HCT116 (cell line): ENCODE measurements around the gene SLC37A3. TPM values are rescaled to one million over a fixed set of nuclear protein-coding genes. Genes with fewer than 3 reads are reported as not detected.

Experiments used
- ATAC-seq: fragments of 200-7000 bp; cut with Tn5 transposase; 2 replicates; pipeline ENCODE4 v1.9.1; 2020; ENCODE audit warnings: mild to moderate bottlenecking, moderate library complexity
- BruUV-seq: library from RNA; stranded (reverse); fragments of 400-500 nt; replicated peaks from 2 replicates; lab custom pipeline; 2021; lab: Mats Ljungman, UMichigan
- CTCF ChIA-PET: fragments of 300-600 bp; sonication (Branson Sonifier 250); formaldehyde crosslinking; loops from one replicate; lab custom pipeline; 2021; ENCODE audit warnings: antibody characterized with exemption; lab: Charles Lee
- POLR2A ChIA-PET: fragments of 300-600, 350-600 bp; sonication (Branson Sonifier 250); formaldehyde crosslinking; loops from one replicate; lab custom pipeline; 2021; ENCODE audit warnings: antibody characterized with exemption; lab: Charles Lee
- RAD21 ChIA-PET, 2 experiments: fragments of 300-600 bp; sonication (Branson Sonifier 250); formaldehyde crosslinking; loops; one replicate each; lab custom pipeline; 2023; ENCODE audit warnings: low total read pairs in 2 of 2; ENCODE audit not compliant: uncharacterized antibody in 2 of 2, unreplicated experiment in 2 of 2, low non-redundant PET in 1 of 2; lab: Charles Lee
- DNase-seq: peaks from one replicate; pipeline ENCODE4 v3.0.0-alpha.2; 2010; ENCODE audit warnings: low read depth, low spot score
- H2AFZ ChIP-seq: fragments of 200-600 bp; shearing (Covaris generic), sonication (generic); 2 replicates; pipeline ENCODE4 v1.6.1; 2017; ENCODE audit warnings: low read depth, mixed run types, mixed read lengths, antibody characterized with exemption, low read length; ENCODE audit not compliant: poor library complexity, severe bottlenecking
- H3K27ac ChIP-seq: 2 replicates; pipeline ENCODE4 v1.5.1; 2012; ENCODE audit warnings: low read depth, low read length
- H3K27me3 ChIP-seq: fragments of 200-600 bp; sonication (generic); 2 replicates; pipeline ENCODE4 v1.6.1; 2016; ENCODE audit warnings: mixed run types, low read length, mixed read lengths; ENCODE audit not compliant: insufficient read depth
- H3K36me3 ChIP-seq, 2 experiments: fragments of 200-500 bp in 1 of 2; fragments of 200-600 bp in 1 of 2; sonication (Bioruptor generic) in 1 of 2; sonication (generic) in 1 of 2; 2 replicates each; pipeline versions ENCODE4 v1.5.1 to v1.6.1; 2014 to 2016; ENCODE audit warnings: low read length in 2 of 2, inconsistent platforms in 1 of 2, mixed read lengths in 1 of 2, mixed run types in 1 of 2; ENCODE audit not compliant: insufficient read depth in 2 of 2, control insufficient read depth in 1 of 2
- H3K4me1 ChIP-seq, 2 experiments: fragments of 200-600 bp in 1 of 2; sonication (generic) in 1 of 2; 2 replicates each; pipeline versions ENCODE4 v1.5.1 to v1.6.1; 2012 to 2017; ENCODE audit warnings: low read length in 2 of 2, inconsistent platforms in 1 of 2, mild to moderate bottlenecking in 1 of 2, mixed read lengths in 1 of 2, mixed run types in 1 of 2, moderate library complexity in 1 of 2; ENCODE audit not compliant: insufficient read depth in 2 of 2, control insufficient read depth in 1 of 2
- H3K4me2 ChIP-seq: fragments of 200-600 bp; sonication (generic); 2 replicates; pipeline ENCODE4 v1.6.1; 2017; ENCODE audit warnings: mixed run types, low read length, mixed read lengths
- H3K4me3 ChIP-seq, 2 experiments: fragments of 200-600 bp in 1 of 2; sonication (generic) in 1 of 2; replicated peaks in 1 of 2; 2 replicates each; pipeline ENCODE4 v1.5.1; 2011 to 2016; ENCODE audit warnings: low read length in 2 of 2, control low read depth in 1 of 2, low read depth in 1 of 2, mild to moderate bottlenecking in 1 of 2, mixed read lengths in 1 of 2, mixed run types in 1 of 2
- H3K79me2 ChIP-seq: fragments of 200-600 bp; sonication (generic); 2 replicates; pipeline ENCODE4 v1.6.1; 2017; ENCODE audit warnings: mild to moderate bottlenecking, mixed run types, low read length, moderate library complexity, mixed read lengths; ENCODE audit not compliant: insufficient read depth
- H3K9ac ChIP-seq: fragments of 200-600 bp; sonication (generic); 2 replicates; pipeline ENCODE4 v1.6.1; 2016; ENCODE audit warnings: low read length, mixed read lengths
- H3K9me2 ChIP-seq: fragments of 200-600 bp; sonication (generic), shearing (Covaris generic); 2 replicates; pipeline ENCODE4 v1.6.1; 2017; ENCODE audit warnings: mixed run types, mild to moderate bottlenecking, moderate library complexity; ENCODE audit not compliant: insufficient read depth
- H3K9me3 ChIP-seq, 2 experiments: fragments of 200-500 bp in 1 of 2; fragments of 200-600 bp in 1 of 2; sonication (Bioruptor generic) in 1 of 2; sonication (generic) in 1 of 2; 2 replicates each; pipeline ENCODE4 v1.6.1; 2014 to 2017; ENCODE audit warnings: low read length in 2 of 2, mixed read lengths in 2 of 2, inconsistent platforms in 1 of 2, low read depth in 1 of 2, mild to moderate bottlenecking in 1 of 2, mixed run types in 1 of 2, moderate library complexity in 1 of 2; ENCODE audit not compliant: control insufficient read depth in 1 of 2, insufficient read depth in 1 of 2
- H4K20me1 ChIP-seq: fragments of 200-600 bp; sonication (generic), shearing (Covaris generic); 2 replicates; pipeline ENCODE4 v1.6.1; 2017; ENCODE audit warnings: mixed run types, mild to moderate bottlenecking, moderate library complexity; ENCODE audit not compliant: insufficient read depth
- CEBPB ChIP-seq: IDR thresholded peaks from 2 replicates; pipeline ENCODE4 v1.6.1; 2012; ENCODE audit warnings: low read depth
- EZH2phosphoT487 ChIP-seq: fragments of 200-600 bp; IDR thresholded peaks from 2 replicates; pipeline ENCODE4 v1.6.1; 2018; ENCODE audit warnings: antibody characterized with exemption, borderline replicate concordance
- MAX ChIP-seq: IDR thresholded peaks from 2 replicates; pipeline ENCODE4 v1.6.1; 2012
- POLR2A ChIP-seq: IDR thresholded peaks from 2 replicates; pipeline ENCODE4 v1.7.0; 2011; ENCODE audit warnings: borderline replicate concordance; ENCODE audit not compliant: insufficient read depth, insufficient read length; ENCODE audit errors: extremely low read depth
- POLR2AphosphoS5 ChIP-seq: IDR thresholded peaks from 2 replicates; pipeline ENCODE4 v1.6.1; 2011; ENCODE audit warnings: mild to moderate bottlenecking, low read depth, low read length, moderate library complexity
- RAD21 ChIP-seq: IDR thresholded peaks from 2 replicates; pipeline ENCODE4 v1.6.1; 2012; ENCODE audit warnings: low read depth, mild to moderate bottlenecking
- REST ChIP-seq: IDR thresholded peaks from 2 replicates; pipeline ENCODE4 v1.6.1; 2012; ENCODE audit warnings: low read depth
- SP1 ChIP-seq: IDR thresholded peaks from 2 replicates; pipeline ENCODE4 v1.6.1; 2012; ENCODE audit warnings: low read depth
- SRF ChIP-seq: IDR thresholded peaks from 2 replicates; pipeline ENCODE4 v1.6.1; 2012; ENCODE audit warnings: low read depth
- TCF7L2 ChIP-seq: IDR thresholded peaks from 2 replicates; pipeline ENCODE4 v1.7.0; 2011; ENCODE audit warnings: borderline replicate concordance, inconsistent platforms; ENCODE audit not compliant: insufficient read depth, insufficient read length; ENCODE audit errors: extremely low read depth
- YY1 ChIP-seq: IDR thresholded peaks from 2 replicates; pipeline ENCODE4 v1.6.1; 2011; ENCODE audit warnings: low read length, low read depth, moderate library complexity, mild to moderate bottlenecking; ENCODE audit not compliant: insufficient replicate concordance; ENCODE audit errors: extremely low read depth
- ZBTB33 ChIP-seq: IDR thresholded peaks from 2 replicates; pipeline ENCODE4 v1.6.1; 2011; ENCODE audit warnings: mild to moderate bottlenecking, low read length, moderate library complexity; ENCODE audit not compliant: insufficient replicate concordance; ENCODE audit errors: extremely low read depth
- ZFX ChIP-seq: fragments of 450-650 bp; IDR thresholded peaks from 2 replicates; pipeline ENCODE4 v1.6.1; 2017
- ZNF274 ChIP-seq: fragments of 200-500 bp; sonication (Bioruptor generic); IDR thresholded peaks from 2 replicates; pipeline ENCODE4 v1.6.1; 2014; ENCODE audit warnings: mild to moderate bottlenecking, low read depth, low read length, inconsistent platforms
- intact Hi-C: fragments of 100-400 bp; cut with micrococcal nuclease; formaldehyde crosslinking; loops from 2 replicates; pipeline ENCODE4 v1.10.0; 2022
- total RNA-seq: library from RNA; stranded (reverse); gene quantifications from one replicate; pipeline ENCODE4 v1.2.1, GENCODE V29; 2021; ENCODE audit not compliant: unreplicated experiment

SLC37A3 gene
- total RNA-seq, 1 experiment from 2014 or later: 41.8 TPM

GRCh38 chr7:140441519-140441918 lies 43.2 kb upstream of the SLC37A3 start:
- TF ChIP-seq ZBTB33 (no peak), CEBPB (no peak), TCF7L2 (no peak), SP1 (no peak), EZH2phosphoT487 (no peak), ZFX (no peak), YY1 (no peak), ZNF274 (no peak), POLR2AphosphoS5 (no peak), RAD21 (no peak), POLR2A (no peak), SRF (no peak), MAX (no peak), REST (no peak)
- ATAC-seq: no peak
- no peaks in the 10 kb centered on the region for H3K36me3 ChIP-seq
- no peaks in the 10 kb centered on the region for H3K9me3 ChIP-seq
- no peaks in the 10 kb centered on the region for H3K9me2 ChIP-seq
- no peak overlapping the region for H2AFZ ChIP-seq
- no peak overlapping the region for H3K4me2 ChIP-seq
- no peaks in the 10 kb centered on the region for H3K27me3 ChIP-seq
- ChIA-PET POLR2A (no interaction called here), RAD21 (no interaction called here), CTCF (no interaction called here)
- intact Hi-C loops: loop anchor here (10.0 kb wide), 1 partner anchor 267 kb away; the partner anchor contains the start of gene KDM7A
- no peak overlapping the region for H3K27ac ChIP-seq
- H3K9ac ChIP-seq: no peak overlapping the region
- no peak overlapping the region for H3K4me3 ChIP-seq
- no peaks in the 10 kb centered on the region for H4K20me1 ChIP-seq
- no peaks in the 10 kb centered on the region for H3K79me2 ChIP-seq
- no peak for DNase-seq
- peaks cover 4 to 6% of the 10 kb centered on the region in 2 experiments for H3K4me1 ChIP-seq
- no TSS peak for BruUV-seq
